ENCODE data around the gene CNTNAP2. TPM values are rescaled to one million over a fixed set of nuclear protein-coding genes. Genes with fewer than 3 reads are reported as not detected.

The CNTNAP2 gene
- total RNA-seq, 1 donor from 2014 or later: 5.4 TPM

DNA sequence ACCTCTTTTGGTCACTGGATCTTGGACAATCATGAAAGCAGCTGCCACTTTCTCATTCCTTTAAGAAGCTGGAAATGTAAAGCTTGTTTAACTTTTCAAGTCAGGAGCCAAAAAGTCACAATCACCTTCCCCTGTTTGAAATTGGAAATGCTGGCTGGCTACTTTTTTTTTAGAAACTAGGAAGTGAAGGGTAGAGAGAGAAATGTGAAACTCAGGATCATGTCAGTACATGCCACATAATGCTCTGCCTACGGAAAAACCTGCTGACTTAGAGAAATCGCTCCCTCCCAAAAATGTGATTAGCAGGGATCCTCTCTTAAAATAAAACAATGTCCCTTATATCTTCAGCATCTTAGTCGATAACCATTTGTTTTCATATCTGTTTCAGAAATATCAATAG, 2285.6 kb downstream of the CNTNAP2 start:
- no peak overlapping the region for H3K27ac Mint-ChIP-seq (ENCODE audit: unreplicated experiment)

GRCh38 chr7:148403466-148403993, 2286.9 kb downstream of the CNTNAP2 start:
- no peak for DNase-seq (ENCODE audit: low spot score)
- Mint-ChIP-seq H3K4me3 (ENCODE audit: unreplicated experiment) (no peak overlapping the region), H3K9me3 (ENCODE audit: unreplicated experiment) (no peaks in the 10 kb centered on the region), H3K27me3 (ENCODE audit: unreplicated experiment) (peaks cover 2% of the 10 kb centered on the region), H3K27ac (ENCODE audit: unreplicated experiment) (no peak overlapping the region), H3K36me3 (ENCODE audit: low read depth, unreplicated experiment) (no peaks in the 10 kb centered on the region), H3K4me1 (ENCODE audit: unreplicated experiment) (peaks cover 9% of the 10 kb centered on the region)
- no peak for TF ChIP-seq CTCF (IDR thresholded peaks at IDR 0.05; ENCODE audit: unreplicated experiment)

More for the DNA sequence above, 2285.6 kb downstream of the CNTNAP2 start:
- H3K36me3 Mint-ChIP-seq (ENCODE audit: low read depth, unreplicated experiment): no peaks in the 10 kb centered on the region
- H3K4me3 Mint-ChIP-seq (ENCODE audit: unreplicated experiment): no peak overlapping the region
- H3K4me1 Mint-ChIP-seq (ENCODE audit: unreplicated experiment): peaks cover 9% of the 10 kb centered on the region
- H3K27me3 Mint-ChIP-seq (ENCODE audit: unreplicated experiment): peaks cover 2% of the 10 kb centered on the region
- TF ChIP-seq CTCF (IDR thresholded peaks at IDR 0.05; ENCODE audit: unreplicated experiment): no peak
- no peaks in the 10 kb centered on the region for H3K9me3 Mint-ChIP-seq (ENCODE audit: unreplicated experiment)
- DNase-seq (ENCODE audit: low spot score): no peak

GRCh38 chr7:148408307-148408706, 2291.7 kb downstream of the CNTNAP2 start:
- H3K36me3 Mint-ChIP-seq (ENCODE audit: low read depth, unreplicated experiment): no peaks in the 10 kb centered on the region

DNA sequence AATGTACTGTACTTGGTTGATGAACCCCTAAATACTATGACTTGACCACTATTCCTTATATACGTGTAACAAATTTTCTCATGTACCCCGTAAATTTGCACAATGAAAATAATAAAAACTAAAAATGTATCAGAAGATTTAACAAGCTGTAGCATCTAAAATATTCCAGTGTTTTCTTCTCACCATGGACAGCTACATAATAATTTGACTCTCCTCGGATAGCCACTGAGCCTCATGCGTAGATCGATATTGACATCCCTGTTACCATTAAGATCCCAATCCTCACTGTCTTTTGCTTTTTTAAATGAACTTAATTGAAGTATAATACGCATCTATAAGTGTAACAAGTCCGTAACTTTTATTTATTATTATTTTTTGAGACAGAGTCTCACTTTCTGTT, 2294.3 kb downstream of the CNTNAP2 start:
- H3K27ac Mint-ChIP-seq (ENCODE audit: unreplicated experiment): no peak overlapping the region
- no peaks in the 10 kb centered on the region for H3K36me3 Mint-ChIP-seq (ENCODE audit: low read depth, unreplicated experiment)
- no peak overlapping the region for H3K4me3 Mint-ChIP-seq (ENCODE audit: unreplicated experiment)
- no peaks in the 10 kb centered on the region for H3K9me3 Mint-ChIP-seq (ENCODE audit: unreplicated experiment)
- peaks cover 2% of the 10 kb centered on the region for H3K4me1 Mint-ChIP-seq (ENCODE audit: unreplicated experiment)
- H3K27me3 Mint-ChIP-seq (ENCODE audit: unreplicated experiment): no peaks in the 10 kb centered on the region
- DNase-seq (ENCODE audit: low spot score): no peak
- no peak for TF ChIP-seq CTCF (IDR thresholded peaks at IDR 0.05; ENCODE audit: unreplicated experiment)

More at GRCh38 chr7:148408307-148408706, 2291.7 kb downstream of the CNTNAP2 start:
- no peak for DNase-seq (ENCODE audit: low spot score)
- TF ChIP-seq CTCF (IDR thresholded peaks at IDR 0.05; ENCODE audit: unreplicated experiment): no peak
- Mint-ChIP-seq H3K4me3 (ENCODE audit: unreplicated experiment) (no peak overlapping the region), H3K27me3 (ENCODE audit: unreplicated experiment) (no peaks in the 10 kb centered on the region), H3K9me3 (ENCODE audit: unreplicated experiment) (no peaks in the 10 kb centered on the region), H3K4me1 (ENCODE audit: unreplicated experiment) (peaks cover 2% of the 10 kb centered on the region), H3K27ac (ENCODE audit: unreplicated experiment) (no peak overlapping the region)

DNA sequence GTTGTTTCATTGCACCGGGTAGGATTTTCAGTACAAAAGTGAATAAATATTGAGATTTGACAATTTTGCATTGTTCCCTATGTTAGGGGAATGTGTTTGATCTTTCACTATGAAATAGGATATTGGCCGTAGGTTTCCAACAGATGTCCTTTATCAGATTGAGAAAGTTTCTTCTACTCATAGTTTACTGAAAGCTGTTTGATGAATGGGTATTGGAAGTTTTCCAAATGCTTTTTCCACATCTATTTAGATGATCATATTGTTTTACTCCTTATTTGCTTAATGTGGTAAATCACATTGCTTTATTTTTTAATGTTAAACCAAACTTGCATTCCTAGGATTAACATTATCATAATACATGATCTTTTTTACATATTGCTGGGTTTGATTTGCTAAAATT, 2296.1 kb downstream of the CNTNAP2 start:
- Mint-ChIP-seq H3K4me1 (ENCODE audit: unreplicated experiment) (no peaks in the 10 kb centered on the region), H3K27me3 (ENCODE audit: unreplicated experiment) (no peaks in the 10 kb centered on the region), H3K9me3 (ENCODE audit: unreplicated experiment) (no peaks in the 10 kb centered on the region), H3K4me3 (ENCODE audit: unreplicated experiment) (no peak overlapping the region), H3K36me3 (ENCODE audit: low read depth, unreplicated experiment) (no peaks in the 10 kb centered on the region), H3K27ac (ENCODE audit: unreplicated experiment) (no peak overlapping the region)
- no peak for TF ChIP-seq CTCF (IDR thresholded peaks at IDR 0.05; ENCODE audit: unreplicated experiment)
- DNase-seq (ENCODE audit: low spot score): no peak
